Measurements from ENCODE around the gene RHBDL2.
"Not testable (repeated sequence)": the region's sequence is repeated elsewhere in the genome, so short reads cannot be mapped to it uniquely, and the experiment has no call there.

GRCh38 chr1:38973145-38973544 is 31.5 kb upstream of the RHBDL2 start:
- not testable (repeated sequence) for TF ChIP-seq CTCF, POLR2A (IDR thresholded peaks at IDR 0.05)
